ENCODE results near the gene MGAM2. TPM values are rescaled to one million over a fixed set of nuclear protein-coding genes. Genes with fewer than 3 reads are reported as not detected.

The MGAM2 gene
- total RNA-seq, 3 donors from 2014 or later (not counting 1 experiment from before 2014, with no cell fraction given), result 0.73 to 1.9 (median 1.1) TPM

DNA sequence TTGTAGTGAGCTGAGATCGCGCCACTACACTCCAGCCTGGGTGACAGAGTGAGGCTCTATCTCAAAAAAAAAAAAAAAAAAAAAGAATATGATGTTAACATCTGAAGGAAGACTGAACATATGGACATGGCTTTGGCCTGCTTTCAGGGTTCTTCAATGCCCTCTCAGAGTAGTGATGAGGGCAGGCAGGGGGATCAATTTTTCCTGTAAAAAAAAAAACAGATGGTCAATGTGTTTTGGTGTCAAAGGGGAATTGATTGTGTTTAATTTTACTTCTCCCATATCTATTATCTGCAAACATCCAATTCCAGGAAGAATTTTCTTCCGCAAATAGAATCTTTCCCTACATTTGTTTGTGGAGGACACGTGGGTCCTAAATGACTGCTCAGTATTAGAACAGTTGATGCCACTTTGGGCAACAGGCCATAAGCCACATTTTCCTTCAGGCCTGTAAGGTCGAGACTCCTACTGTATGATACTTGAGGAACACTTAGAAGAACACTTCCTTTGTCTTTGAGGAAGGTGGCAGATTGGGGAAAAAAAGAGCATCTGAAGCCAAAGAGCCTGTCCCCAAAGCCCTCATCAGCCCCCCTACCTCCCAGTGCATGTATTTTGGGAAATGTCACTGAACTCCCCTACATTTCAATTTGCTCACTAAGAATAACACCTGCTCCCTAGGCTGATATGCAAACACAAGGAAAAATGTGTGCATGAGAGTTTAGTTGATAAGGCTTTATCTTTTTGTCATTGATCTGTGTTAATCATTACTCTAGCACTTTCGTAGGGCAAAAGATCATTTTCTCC, 28.3 kb downstream of the MGAM2 start:
- no peak overlapping the region for H3K27ac Mint-ChIP-seq
- no peaks in the 10 kb centered on the region for H3K9me3 ChIP-seq (ENCODE audit: control insufficient read depth, insufficient read depth, low read length)
- DNase-seq (no peak), ATAC-seq (no peak)
- H3K4me3 Mint-ChIP-seq, result no peak overlapping the region
- H3K36me3 Mint-ChIP-seq, result no peaks in the 10 kb centered on the region
- intact Hi-C loops (cut with micrococcal nuclease), result no loop called here
- no peak overlapping the region for H3K27ac ChIP-seq (ENCODE audit: low read length)
- no peaks in the 10 kb centered on the region for H3K9me3 Mint-ChIP-seq
- WGBS (ENCODE audit: insufficient coverage), result 90% methylated on average over 5 of the region's 6 CpGs
- H3K27me3 ChIP-seq (ENCODE audit: control insufficient read depth, insufficient read depth, low read length), result no peaks in the 10 kb centered on the region
- H3K36me3 ChIP-seq (ENCODE audit: control insufficient read depth, insufficient read depth, low read length), result no peaks in the 10 kb centered on the region
- H3K4me1 Mint-ChIP-seq, result no peaks in the 10 kb centered on the region
- H3K27me3 Mint-ChIP-seq (ENCODE audit: low read depth in 2 of 2), result peaks cover 0 to 2% of the 10 kb centered on the region in 2 donors
- no peak overlapping the region for H3K4me3 ChIP-seq (ENCODE audit: low read length)
- TF ChIP-seq, protein P1, sequence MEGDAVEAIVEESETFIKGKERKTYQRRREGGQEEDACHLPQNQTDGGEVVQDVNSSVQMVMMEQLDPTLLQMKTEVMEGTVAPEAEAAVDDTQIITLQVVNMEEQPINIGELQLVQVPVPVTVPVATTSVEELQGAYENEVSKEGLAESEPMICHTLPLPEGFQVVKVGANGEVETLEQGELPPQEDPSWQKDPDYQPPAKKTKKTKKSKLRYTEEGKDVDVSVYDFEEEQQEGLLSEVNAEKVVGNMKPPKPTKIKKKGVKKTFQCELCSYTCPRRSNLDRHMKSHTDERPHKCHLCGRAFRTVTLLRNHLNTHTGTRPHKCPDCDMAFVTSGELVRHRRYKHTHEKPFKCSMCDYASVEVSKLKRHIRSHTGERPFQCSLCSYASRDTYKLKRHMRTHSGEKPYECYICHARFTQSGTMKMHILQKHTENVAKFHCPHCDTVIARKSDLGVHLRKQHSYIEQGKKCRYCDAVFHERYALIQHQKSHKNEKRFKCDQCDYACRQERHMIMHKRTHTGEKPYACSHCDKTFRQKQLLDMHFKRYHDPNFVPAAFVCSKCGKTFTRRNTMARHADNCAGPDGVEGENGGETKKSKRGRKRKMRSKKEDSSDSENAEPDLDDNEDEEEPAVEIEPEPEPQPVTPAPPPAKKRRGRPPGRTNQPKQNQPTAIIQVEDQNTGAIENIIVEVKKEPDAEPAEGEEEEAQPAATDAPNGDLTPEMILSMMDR (IDR thresholded peaks at IDR 0.05), result no peak
- no peaks in the 10 kb centered on the region for H3K4me1 ChIP-seq (ENCODE audit: control insufficient read depth, insufficient read depth, low read length)

DNA sequence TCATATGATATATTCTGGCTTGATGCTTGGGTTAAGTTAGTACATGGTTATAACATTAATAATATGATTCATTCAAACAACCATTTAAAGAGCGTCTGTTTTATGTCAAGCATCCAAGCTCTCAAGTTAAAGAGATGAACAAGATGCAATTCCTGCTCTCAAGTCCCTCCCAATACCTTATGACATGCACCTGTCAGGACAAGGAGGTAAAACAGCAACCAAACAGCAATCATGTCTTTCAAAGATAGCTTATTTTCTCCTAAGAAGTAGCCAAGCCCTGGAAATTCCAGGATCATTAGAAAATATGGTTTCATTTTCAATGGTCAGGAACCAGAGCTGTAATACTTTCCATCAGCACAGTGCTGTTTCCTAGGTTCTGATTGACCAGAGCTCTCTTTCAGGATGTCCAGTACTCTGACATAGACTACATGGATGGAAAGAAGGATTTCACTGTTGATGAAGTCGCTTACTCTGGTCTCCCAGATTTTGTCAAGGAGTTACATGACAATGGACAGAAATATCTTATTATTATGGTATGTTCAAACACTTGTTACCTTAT, 29.0 kb downstream of the MGAM2 start:
- Mint-ChIP-seq H3K9me3 (no peaks in the 10 kb centered on the region), H3K27me3 (ENCODE audit: low read depth in 2 of 2) (peaks cover 4 to 9% of the 10 kb centered on the region in 2 donors), H3K4me1 (no peaks in the 10 kb centered on the region), H3K36me3 (no peaks in the 10 kb centered on the region), H3K4me3 (no peak overlapping the region), H3K27ac (no peak overlapping the region)
- Histone ChIP-seq H3K27me3 (ENCODE audit: control insufficient read depth, insufficient read depth, low read length) (no peaks in the 10 kb centered on the region), H3K4me1 (ENCODE audit: control insufficient read depth, insufficient read depth, low read length) (no peaks in the 10 kb centered on the region), H3K36me3 (ENCODE audit: control insufficient read depth, insufficient read depth, low read length) (no peaks in the 10 kb centered on the region), H3K9me3 (ENCODE audit: control insufficient read depth, insufficient read depth, low read length) (no peaks in the 10 kb centered on the region), H3K27ac (ENCODE audit: low read length) (no peak overlapping the region), H3K4me3 (ENCODE audit: low read length) (no peak overlapping the region)
- DNase-seq (no peak), ATAC-seq (no peak)
- TF ChIP-seq, protein P1 (IDR thresholded peaks at IDR 0.05), result no peak
- intact Hi-C loops (cut with micrococcal nuclease), result no loop called here
- WGBS (ENCODE audit: insufficient coverage), result 91% methylated on average over 1 of the region's 2 CpGs

DNA sequence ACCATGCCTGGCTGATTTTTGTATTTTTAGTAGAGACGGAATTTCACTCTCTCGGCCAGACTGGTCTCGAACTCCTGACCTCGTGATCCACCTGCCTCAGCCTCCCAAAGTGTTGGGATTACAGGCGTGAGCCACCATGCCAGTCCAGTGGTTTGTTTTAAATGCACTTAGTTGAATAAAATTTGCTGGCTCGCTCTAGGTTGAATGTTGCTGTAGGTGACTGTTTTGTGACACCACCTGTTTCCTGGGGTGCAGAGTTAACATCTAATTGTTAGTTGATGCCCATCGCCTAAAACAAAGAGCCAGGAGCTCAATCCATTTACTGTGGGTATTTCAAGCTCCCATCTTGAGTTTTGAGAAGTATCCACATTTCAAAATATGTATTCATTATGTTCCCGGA, 31.2 kb downstream of the MGAM2 start:
- H3K27ac ChIP-seq (ENCODE audit: low read length), result no peak overlapping the region
- no peaks in the 10 kb centered on the region for H3K27me3 ChIP-seq (ENCODE audit: control insufficient read depth, insufficient read depth, low read length)
- ATAC-seq (no peak), DNase-seq (no peak)
- TF ChIP-seq, protein P1 (IDR thresholded peaks at IDR 0.05), result no peak
- Mint-ChIP-seq H3K4me3 (no peak overlapping the region), H3K9me3 (no peaks in the 10 kb centered on the region), H3K4me1 (no peaks in the 10 kb centered on the region), H3K36me3 (no peaks in the 10 kb centered on the region), H3K27me3 (ENCODE audit: low read depth in 2 of 2) (peaks cover 5 to 18% of the 10 kb centered on the region in 2 donors), H3K27ac (no peak overlapping the region)
- no peaks in the 10 kb centered on the region for H3K4me1 ChIP-seq (ENCODE audit: control insufficient read depth, insufficient read depth, low read length)
- no peaks in the 10 kb centered on the region for H3K36me3 ChIP-seq (ENCODE audit: control insufficient read depth, insufficient read depth, low read length)
- 92% methylated on average over 7 of the region's 8 CpGs for WGBS (ENCODE audit: insufficient coverage)
- intact Hi-C loops (cut with micrococcal nuclease), result no loop called here
- H3K4me3 ChIP-seq (ENCODE audit: low read length), result no peak overlapping the region
- H3K9me3 ChIP-seq (ENCODE audit: control insufficient read depth, insufficient read depth, low read length), result no peaks in the 10 kb centered on the region
